SK-N-MC (cell line): ENCODE results near the gene GOLGB1.

Source experiments
- EZH2 ChIP-seq: fragments of 200-600 bp; sonication (generic); IDR thresholded peaks from one replicate; pipeline ENCODE4 v1.6.1; 2017; ENCODE audit warnings: antibody characterized with exemption
- POLR2AphosphoS5 ChIP-seq: IDR thresholded peaks from 2 replicates; pipeline ENCODE4 v1.6.1; 2012; ENCODE audit warnings: mild to moderate bottlenecking, low read depth, low read length, borderline replicate concordance

GRCh38 chr3:121769246-121769645 lies 19.7 kb upstream of the GOLGB1 start:
- TF ChIP-seq EZH2: no peak
- TF ChIP-seq POLR2AphosphoS5: no peak
